PC-9 (cell line): ENCODE data around the gene PLEKHG7. TPM values are rescaled to one million over a fixed set of nuclear protein-coding genes. Genes with fewer than 3 reads are reported as not detected.
A peak's percentile ranks its signal among the peaks of the same experiment; 100 is the strongest.

Source experiments
- BruUV-seq: library from RNA; stranded (reverse); fragments of 400-500 nt; replicated peaks from 2 replicates; lab custom pipeline; 2021; lab: Mats Ljungman, UMichigan
- CTCF ChIA-PET: fragments of 300-600 bp; sonication (Branson Sonifier 250); formaldehyde crosslinking; loops from one replicate; lab custom pipeline; 2022; ENCODE audit warnings: antibody characterized with exemption; lab: Charles Lee
- POLR2A ChIA-PET: fragments of 300-600 bp; sonication (Branson Sonifier 250); formaldehyde crosslinking; loops from one replicate; lab custom pipeline; 2022; ENCODE audit warnings: antibody characterized with exemption; ENCODE audit not compliant: unreplicated experiment; lab: Charles Lee
- DNase-seq, 2 experiments: peaks; one replicate each; pipeline versions ENCODE4 v3.0.0 to v3.0.0-alpha.2; 2015 to 2022; ENCODE audit warnings: mixed read lengths in 1 of 2
- H2AFZ ChIP-seq: fragments of 200-600 bp; sonication (generic); 2 replicates; pipeline ENCODE4 v1.8.1; 2017; ENCODE audit warnings: antibody characterized with exemption
- H3F3A ChIP-seq: fragments of 200-600 bp; sonication (generic); 2 replicates; pipeline ENCODE4 v1.8.1; 2017; ENCODE audit warnings: antibody characterized with exemption, mild to moderate bottlenecking, low read depth; ENCODE audit not compliant: insufficient read depth
- H3K27ac ChIP-seq: fragments of 200-600 bp; sonication (generic); 2 replicates; pipeline ENCODE4 v1.6.1; 2016; ENCODE audit warnings: mixed run types
- H3K27me3 ChIP-seq: fragments of 200-600 bp; sonication (generic); 2 replicates; pipeline ENCODE4 v1.6.1; 2016; ENCODE audit warnings: low read depth, mixed run types; ENCODE audit not compliant: insufficient read depth
- H3K36me3 ChIP-seq: fragments of 200-600 bp; sonication (generic); 2 replicates; pipeline ENCODE4 v1.6.1; 2016; ENCODE audit warnings: low read depth, mixed run types
- H3K4me1 ChIP-seq: fragments of 200-600 bp; sonication (generic); replicated peaks from 2 replicates; pipeline ENCODE4 v1.6.1; 2016; ENCODE audit warnings: mixed run types; ENCODE audit not compliant: insufficient read depth
- H3K4me2 ChIP-seq: fragments of 200-600 bp; sonication (generic); 2 replicates; pipeline ENCODE4 v1.6.1; 2017; ENCODE audit warnings: mixed run types
- H3K4me3 ChIP-seq: fragments of 200-600 bp; sonication (generic); 2 replicates; pipeline ENCODE4 v1.6.1; 2016; ENCODE audit warnings: mixed run types
- H3K79me2 ChIP-seq: fragments of 200-600 bp; sonication (generic); 2 replicates; pipeline ENCODE4 v1.6.1; 2017; ENCODE audit warnings: low read depth, mixed run types
- H3K9me2 ChIP-seq: fragments of 200-600 bp; sonication (generic); 2 replicates; pipeline ENCODE4 v1.8.1; 2017; ENCODE audit warnings: mild to moderate bottlenecking; ENCODE audit not compliant: insufficient read depth
- H3K9me3 ChIP-seq: fragments of 200-600 bp; sonication (generic); 2 replicates; pipeline ENCODE4 v1.8.1; 2016; ENCODE audit warnings: low read depth; ENCODE audit not compliant: insufficient read depth
- H4K20me1 ChIP-seq: fragments of 200-600 bp; sonication (generic); 2 replicates; pipeline ENCODE4 v1.8.1; 2017; ENCODE audit not compliant: insufficient read depth
- EZH2 ChIP-seq: fragments of 200-600 bp; sonication (generic); IDR thresholded peaks from 2 replicates; pipeline ENCODE4 v1.8.0; 2017; ENCODE audit warnings: antibody characterized with exemption, low read depth
- intact Hi-C: fragments of 100-400 bp; cut with micrococcal nuclease; formaldehyde crosslinking; loops from one replicate; pipeline ENCODE4 v1.10.0; 2022; ENCODE audit not compliant: unreplicated experiment
- total RNA-seq: library from RNA; stranded (reverse); gene quantifications from 2 replicates; pipeline ENCODE4 v1.2.3, GENCODE V29; 2021
- TF ChIP-seq, protein P1 (sequence below): fragments of 200-600 bp; sonication (generic); conservative IDR thresholded peaks from 2 replicates; pipeline ENCODE4 v1.6.1; 2017; ENCODE audit warnings: mixed run types, antibody characterized with exemption, mild to moderate bottlenecking, moderate library complexity

Gene PLEKHG7
- total RNA-seq, 1 experiment from 2014 or later, result not detected

DNA sequence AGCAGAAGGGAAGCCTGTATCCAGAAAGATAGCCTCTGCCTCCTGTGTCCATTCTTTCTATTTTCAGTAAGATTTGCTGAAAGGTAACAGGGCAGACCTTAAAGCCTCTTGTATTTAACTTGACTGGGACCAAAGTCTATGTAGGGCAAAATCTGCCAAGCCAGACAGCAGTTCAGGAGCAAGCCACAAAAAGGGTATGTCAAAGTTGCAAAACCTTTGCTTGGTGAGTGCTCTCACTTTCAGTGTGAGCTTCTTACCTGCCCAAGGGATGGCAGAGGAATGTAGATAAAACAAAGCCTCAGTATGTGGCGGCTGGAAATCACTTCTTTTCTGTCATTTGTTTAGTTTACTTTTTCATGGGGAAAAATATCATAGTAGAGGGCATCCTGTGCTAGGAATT is 63.1 kb downstream of the PLEKHG7 start:
- CTCF ChIA-PET, result no interaction called here
- peaks cover 3% of the 10 kb centered on the region; the same call in 1 of the 2 replicates for H3F3A ChIP-seq
- TF ChIP-seq, protein P1, sequence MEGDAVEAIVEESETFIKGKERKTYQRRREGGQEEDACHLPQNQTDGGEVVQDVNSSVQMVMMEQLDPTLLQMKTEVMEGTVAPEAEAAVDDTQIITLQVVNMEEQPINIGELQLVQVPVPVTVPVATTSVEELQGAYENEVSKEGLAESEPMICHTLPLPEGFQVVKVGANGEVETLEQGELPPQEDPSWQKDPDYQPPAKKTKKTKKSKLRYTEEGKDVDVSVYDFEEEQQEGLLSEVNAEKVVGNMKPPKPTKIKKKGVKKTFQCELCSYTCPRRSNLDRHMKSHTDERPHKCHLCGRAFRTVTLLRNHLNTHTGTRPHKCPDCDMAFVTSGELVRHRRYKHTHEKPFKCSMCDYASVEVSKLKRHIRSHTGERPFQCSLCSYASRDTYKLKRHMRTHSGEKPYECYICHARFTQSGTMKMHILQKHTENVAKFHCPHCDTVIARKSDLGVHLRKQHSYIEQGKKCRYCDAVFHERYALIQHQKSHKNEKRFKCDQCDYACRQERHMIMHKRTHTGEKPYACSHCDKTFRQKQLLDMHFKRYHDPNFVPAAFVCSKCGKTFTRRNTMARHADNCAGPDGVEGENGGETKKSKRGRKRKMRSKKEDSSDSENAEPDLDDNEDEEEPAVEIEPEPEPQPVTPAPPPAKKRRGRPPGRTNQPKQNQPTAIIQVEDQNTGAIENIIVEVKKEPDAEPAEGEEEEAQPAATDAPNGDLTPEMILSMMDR, result no peak
- no peak for TF ChIP-seq EZH2
- no peaks in the 10 kb centered on the region for H3K27me3 ChIP-seq
- no peak overlapping the region for H3K4me2 ChIP-seq
- no peak overlapping the region for H3K27ac ChIP-seq
- DNase-seq, result no peak
- no peaks in the 10 kb centered on the region for H3K36me3 ChIP-seq
- intact Hi-C loops, result no loop called here
- H3K9me2 ChIP-seq, result no peaks in the 10 kb centered on the region
- H2AFZ ChIP-seq, result no peak overlapping the region
- no peaks in the 10 kb centered on the region for H4K20me1 ChIP-seq
- POLR2A ChIA-PET, result no interaction called here
- H3K4me3 ChIP-seq, result no peak overlapping the region
- no peaks in the 10 kb centered on the region for H3K79me2 ChIP-seq
- no peaks in the 10 kb centered on the region for H3K9me3 ChIP-seq
- BruUV-seq, result no TSS peak
- peaks cover 13% of the 10 kb centered on the region for H3K4me1 ChIP-seq

DNA sequence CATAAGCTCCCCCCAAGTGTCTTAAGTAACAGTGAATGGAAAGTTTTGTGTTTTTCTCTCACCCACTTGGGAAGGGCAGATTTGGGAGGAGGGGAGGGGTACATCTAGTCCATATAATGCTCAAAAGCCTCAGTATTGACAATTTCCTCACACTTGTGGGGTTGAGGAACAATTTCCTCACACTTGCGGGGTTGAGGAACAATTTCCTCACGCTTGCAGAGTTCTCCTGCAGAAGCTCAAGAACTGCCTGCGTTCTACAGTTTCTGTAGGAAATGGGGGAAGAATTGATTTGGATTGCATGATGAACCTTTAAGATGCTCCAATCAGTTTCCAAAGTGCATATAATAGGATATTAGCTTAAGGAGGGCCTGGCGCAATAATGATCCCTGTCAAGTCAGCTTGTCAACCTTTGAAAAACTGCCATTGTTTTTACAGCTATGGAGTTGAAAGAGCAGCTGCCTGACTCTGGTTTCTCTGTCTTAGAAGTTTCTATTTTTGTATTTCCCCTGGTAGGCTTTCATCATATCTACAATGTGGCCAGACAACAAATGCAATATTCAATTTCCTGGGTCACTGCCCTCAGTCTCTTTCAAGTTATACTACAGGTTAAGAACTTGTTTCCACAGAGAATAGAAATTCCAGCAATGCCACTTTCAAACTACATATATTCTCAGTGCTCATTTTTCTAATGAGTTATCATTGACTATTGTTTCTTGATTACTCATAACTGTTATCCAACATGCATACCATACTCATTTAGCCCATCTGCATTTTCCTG is 66.5 kb downstream of the PLEKHG7 start:
- Histone ChIP-seq H3K9me2 (no peaks in the 10 kb centered on the region), H3K9me3 (no peaks in the 10 kb centered on the region), H3K36me3 (no peaks in the 10 kb centered on the region), H4K20me1 (no peaks in the 10 kb centered on the region), H3K79me2 (no peaks in the 10 kb centered on the region), H3K4me3 (no peak overlapping the region), H3K27ac (peak overlapping the region; percentile 7; the same call in 1 of the 2 replicates), H3F3A (peaks cover 3% of the 10 kb centered on the region; the same call in 1 of the 2 replicates), H3K27me3 (no peaks in the 10 kb centered on the region), H3K4me1 (peaks cover 13% of the 10 kb centered on the region), H2AFZ (no peak overlapping the region), H3K4me2 (0 out of 2 replicates have a peak overlapping the region, but pooled peaks have one; percentile 6)
- intact Hi-C loops, result no loop called here
- TF ChIP-seq, protein P1, result no peak
- no peak for TF ChIP-seq EZH2
- ChIA-PET CTCF (no interaction called here), POLR2A (interaction anchor here (0.6 to 0.7 kb wide), 2 partner anchors 24 to 224 kb away, joined by 3 to 8 read pairs; no protein-coding TSS in a partner anchor)
- peak in 1 of 2 experiments; percentile 52 for DNase-seq
- no TSS peak for BruUV-seq

DNA sequence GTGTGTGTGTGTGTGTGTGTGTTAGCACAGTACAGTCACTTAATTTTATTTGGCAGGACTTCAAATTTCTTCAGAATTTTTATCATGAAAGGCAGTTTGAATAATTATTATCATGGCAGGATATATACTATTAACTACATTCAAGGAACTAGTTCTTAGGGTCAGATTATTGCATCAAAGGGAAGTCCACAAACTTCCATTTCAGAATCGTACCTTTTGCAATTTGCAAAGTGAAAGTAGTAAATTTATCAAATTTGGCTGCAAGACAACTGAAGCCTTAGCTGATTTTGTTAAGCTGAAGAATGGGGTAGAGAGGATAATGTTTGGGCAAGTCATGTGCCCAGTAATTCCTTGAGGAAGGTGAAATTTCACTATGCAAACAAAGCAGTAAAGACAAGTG is 68.2 kb downstream of the PLEKHG7 start:
- ChIA-PET CTCF (no interaction called here), POLR2A (interaction anchor here (0.6 kb wide), 1 partner anchor 1655 kb away, joined by 3 read pairs; no protein-coding TSS in a partner anchor)
- no TSS peak for BruUV-seq

More for the DNA sequence above, 68.2 kb downstream of the PLEKHG7 start:
- intact Hi-C loops, result no loop called here
- Histone ChIP-seq H3K4me2 (no peak overlapping the region), H3K4me3 (no peak overlapping the region), H2AFZ (no peak overlapping the region), H3K36me3 (no peaks in the 10 kb centered on the region), H3K27me3 (no peaks in the 10 kb centered on the region), H3K9me3 (no peaks in the 10 kb centered on the region), H3K4me1 (peaks cover 13% of the 10 kb centered on the region), H3K9me2 (no peaks in the 10 kb centered on the region), H3F3A (peaks cover 3% of the 10 kb centered on the region; the same call in 1 of the 2 replicates), H3K27ac (no peak overlapping the region), H3K79me2 (no peaks in the 10 kb centered on the region), H4K20me1 (no peaks in the 10 kb centered on the region)
- no peak for DNase-seq
- TF ChIP-seq, protein P1, result no peak
- TF ChIP-seq EZH2, result no peak
